Activated CD8-positive, alpha-beta memory T cell treated with anti-CD3 and anti-CD28 coated beads, Interleukin-2, amount 50 U/mL, for 1 hour (primary cell): ENCODE results near the gene ZBTB16.

Source experiments
- DNase-seq: peaks from one replicate; pipeline ENCODE4 v3.0.0-alpha.2; 2020; ENCODE audit errors: extremely low read depth

Gene ZBTB16

GRCh38 chr11:114213622-114214021 lies 154.1 kb downstream of the ZBTB16 start:
- no peak for DNase-seq

- no peak for DNase-seq
These were observed 155.9 kb downstream of the ZBTB16 start for GRCh38 chr11:114215428-114215827.

- DNase-seq: no peak
These were observed 156.6 kb downstream of the ZBTB16 start for GRCh38 chr11:114215871-114216795.

- no peak for DNase-seq
These were observed 157.3 kb downstream of the ZBTB16 start for GRCh38 chr11:114216796-114217180.

GRCh38 chr11:114218508-114218907 lies 159.0 kb downstream of the ZBTB16 start:
- DNase-seq: no peak

- DNase-seq: no peak
These were observed 160.2 kb downstream of the ZBTB16 start for GRCh38 chr11:114219559-114220349.

- no peak for DNase-seq
These were observed 161.5 kb downstream of the ZBTB16 start for GRCh38 chr11:114221037-114221436.

- no peak for DNase-seq
These were observed 166.2 kb downstream of the ZBTB16 start for GRCh38 chr11:114225661-114226060.

- no peak for DNase-seq
These were observed 166.8 kb downstream of the ZBTB16 start for GRCh38 chr11:114226356-114226755.

- no peak for DNase-seq
These were observed 169.2 kb downstream of the ZBTB16 start for GRCh38 chr11:114228435-114229411.

- no peak for DNase-seq
These were observed 170.7 kb downstream of the ZBTB16 start for GRCh38 chr11:114230031-114230704.

GRCh38 chr11:114232400-114233059 lies 173.0 kb downstream of the ZBTB16 start:
- DNase-seq: no peak

- DNase-seq: no peak
These were observed 174.2 kb downstream of the ZBTB16 start for GRCh38 chr11:114233755-114234154.

GRCh38 chr11:114236829-114237228 lies 177.3 kb downstream of the ZBTB16 start:
- no peak for DNase-seq

GRCh38 chr11:114237321-114238280 lies 178.1 kb downstream of the ZBTB16 start:
- DNase-seq: no peak

- DNase-seq: no peak
These were observed 180.2 kb downstream of the ZBTB16 start for GRCh38 chr11:114239753-114240161.

GRCh38 chr11:114242032-114242431 lies 182.5 kb downstream of the ZBTB16 start:
- no peak for DNase-seq

GRCh38 chr11:114243461-114244372 lies 184.2 kb downstream of the ZBTB16 start:
- DNase-seq: no peak
